HG03432 (cell line): ENCODE data around the gene CAPN10.

Source experiments
- ATAC-seq: cut with Tn5 transposase; IDR thresholded peaks from one replicate; pipeline ENCODE4 v1.9.1; 2021; ENCODE audit warnings: mild to moderate bottlenecking, moderate library complexity; ENCODE audit not compliant: unreplicated experiment

CAPN10 gene

GRCh38 chr2:240635998-240636547 is 49.5 kb downstream of the CAPN10 start:
- ATAC-seq: no peak

DNA sequence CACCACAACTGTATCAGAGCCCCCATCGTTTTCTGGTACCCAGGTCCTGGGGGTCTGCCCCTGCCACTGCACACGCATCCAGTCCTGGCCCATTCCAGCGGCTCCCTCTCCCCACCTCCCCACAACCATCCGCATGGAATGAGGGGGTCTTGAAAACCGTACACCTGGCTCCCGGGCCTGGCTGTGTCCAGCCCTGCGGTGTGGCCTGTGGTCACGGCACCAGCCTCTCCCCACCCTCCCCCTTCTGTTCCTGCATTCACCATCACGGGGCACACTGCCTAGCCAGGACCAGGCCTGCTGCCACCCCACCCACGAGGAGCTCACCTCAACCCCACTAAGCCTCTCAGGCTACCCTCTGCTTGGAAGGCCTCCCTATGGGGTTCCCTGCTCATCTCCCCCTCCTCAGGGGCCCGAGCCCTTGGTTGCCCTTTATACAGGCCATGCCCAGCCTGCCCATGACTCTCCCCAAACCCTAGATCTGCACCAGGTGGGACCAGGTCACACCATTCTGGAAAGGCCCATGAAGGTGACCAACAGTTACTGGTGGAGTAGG is 50.1 kb downstream of the CAPN10 start:
- ATAC-seq: no peak

DNA sequence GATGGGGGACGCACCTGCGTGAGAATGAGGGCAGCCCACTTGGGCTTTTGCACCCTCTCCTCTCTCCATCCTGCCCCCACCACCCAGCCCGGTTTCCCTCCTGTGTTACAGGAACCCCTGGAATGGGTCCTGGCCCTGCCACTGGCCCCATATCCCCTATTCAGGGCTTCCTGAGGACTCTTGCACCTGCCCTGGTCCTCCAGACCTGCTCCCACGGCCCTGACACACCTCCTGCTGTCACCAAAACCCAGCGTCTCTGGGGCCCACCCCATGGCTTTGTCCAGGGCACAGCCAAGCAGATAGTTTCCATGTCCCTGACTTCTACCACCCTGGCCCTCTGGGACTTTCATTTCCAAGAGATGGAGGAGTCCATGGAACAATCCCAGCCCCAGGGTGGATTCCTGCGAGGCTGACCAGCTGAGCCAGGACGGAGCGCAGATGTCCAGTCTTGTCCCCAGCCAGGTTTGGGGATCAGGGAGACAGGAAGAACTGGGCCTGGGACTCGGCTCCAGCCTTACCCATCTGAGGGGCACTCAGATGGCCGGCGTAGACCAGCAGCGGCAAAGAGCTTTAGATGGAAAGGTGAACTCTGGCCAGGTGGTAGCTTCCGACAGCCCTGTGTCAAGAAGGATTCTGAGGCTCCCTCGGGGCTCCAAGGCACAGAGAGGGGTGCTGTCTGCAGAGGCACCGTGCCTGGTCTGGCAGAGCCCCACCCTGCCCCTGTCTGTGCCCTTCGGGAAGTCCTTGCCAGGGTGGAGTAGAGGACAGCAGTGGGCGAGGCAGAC is 50.8 kb downstream of the CAPN10 start:
- ATAC-seq: no peak

DNA sequence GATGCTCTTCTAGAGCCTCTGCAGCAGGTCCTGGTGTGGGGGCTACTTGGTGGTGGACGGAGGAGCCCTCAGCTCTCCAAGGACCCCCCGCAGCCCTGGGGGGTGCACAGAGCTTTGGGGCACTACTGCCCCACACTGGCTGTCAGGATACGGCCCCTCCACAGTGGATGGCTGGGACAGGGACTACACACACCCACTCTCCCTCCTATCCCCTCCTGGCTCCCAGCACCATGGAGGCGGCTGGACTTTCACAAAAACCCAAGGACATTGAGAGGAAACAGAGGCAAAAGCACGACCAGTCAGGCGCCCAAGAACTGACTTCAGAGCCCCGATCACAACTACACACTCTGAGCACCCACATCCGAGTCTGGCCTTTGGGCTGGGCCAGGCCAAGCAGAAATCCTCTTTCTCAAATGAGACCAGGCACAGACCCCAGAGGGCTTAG is 51.4 kb downstream of the CAPN10 start:
- ATAC-seq: no peak

GRCh38 chr2:240638512-240639160 is 52.1 kb downstream of the CAPN10 start:
- ATAC-seq: no peak

- no peak for ATAC-seq
Measured at GRCh38 chr2:240639566-240639965, 53.0 kb downstream of the CAPN10 start.

DNA sequence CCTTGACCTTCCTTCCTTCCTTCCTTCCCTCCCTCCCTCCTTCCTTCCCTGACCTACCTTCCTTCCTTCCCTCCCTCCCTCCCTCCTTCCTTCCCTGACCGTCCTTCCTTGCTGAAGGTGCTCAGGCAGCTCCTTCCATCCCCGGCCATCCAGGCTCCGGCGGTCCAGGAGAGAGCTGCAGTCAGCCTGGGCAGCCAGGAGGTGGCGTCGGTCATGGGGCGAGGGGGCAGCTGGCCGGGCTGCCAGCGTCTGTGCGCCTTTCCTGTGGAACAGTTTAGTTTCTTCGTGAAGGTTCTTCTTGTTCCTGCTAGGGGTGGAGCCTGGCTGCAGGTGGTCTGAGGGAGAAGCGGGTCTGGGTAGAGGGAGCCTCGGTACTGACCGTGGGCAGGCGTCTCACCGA is 54.4 kb downstream of the CAPN10 start:
- no peak for ATAC-seq

DNA sequence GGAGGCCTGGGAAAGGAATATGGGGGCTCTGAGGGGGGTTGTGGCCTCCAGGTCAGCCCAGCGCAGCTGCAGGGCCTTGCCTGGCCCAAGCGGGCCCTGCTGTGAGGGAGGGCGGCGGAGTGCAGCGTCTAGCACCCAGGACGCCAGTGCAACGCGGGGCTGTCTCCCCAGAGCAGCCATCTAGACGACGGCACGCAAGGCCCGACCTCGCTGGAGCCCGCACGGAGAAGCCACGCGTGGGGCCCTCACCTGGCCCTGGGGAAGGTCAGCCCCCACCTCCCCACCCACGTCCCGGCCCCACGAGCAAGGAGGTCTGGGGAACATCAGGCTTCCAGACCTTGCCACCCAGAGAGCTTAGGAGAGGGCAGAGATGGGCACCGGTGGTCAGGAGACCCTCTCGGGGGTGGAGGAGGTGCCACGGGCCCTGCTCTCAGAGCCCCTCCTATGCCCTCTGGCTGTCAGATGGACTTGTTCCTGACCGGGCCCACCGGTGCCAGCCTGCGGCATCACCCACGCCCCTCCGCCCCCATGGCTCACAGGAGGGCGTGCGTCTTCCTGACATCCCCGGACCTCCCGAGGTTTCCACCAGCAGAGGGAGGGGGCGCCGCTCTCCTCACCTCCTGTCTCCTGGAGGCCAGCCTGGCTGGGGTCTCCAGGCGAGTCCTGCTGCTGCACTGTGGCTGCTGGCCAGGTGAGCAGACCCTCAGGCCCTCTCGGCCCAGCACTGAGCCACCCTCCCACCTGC is 55.7 kb downstream of the CAPN10 start:
- ATAC-seq: no peak

GRCh38 chr2:240642806-240643092 is 56.2 kb downstream of the CAPN10 start:
- no peak for ATAC-seq

DNA sequence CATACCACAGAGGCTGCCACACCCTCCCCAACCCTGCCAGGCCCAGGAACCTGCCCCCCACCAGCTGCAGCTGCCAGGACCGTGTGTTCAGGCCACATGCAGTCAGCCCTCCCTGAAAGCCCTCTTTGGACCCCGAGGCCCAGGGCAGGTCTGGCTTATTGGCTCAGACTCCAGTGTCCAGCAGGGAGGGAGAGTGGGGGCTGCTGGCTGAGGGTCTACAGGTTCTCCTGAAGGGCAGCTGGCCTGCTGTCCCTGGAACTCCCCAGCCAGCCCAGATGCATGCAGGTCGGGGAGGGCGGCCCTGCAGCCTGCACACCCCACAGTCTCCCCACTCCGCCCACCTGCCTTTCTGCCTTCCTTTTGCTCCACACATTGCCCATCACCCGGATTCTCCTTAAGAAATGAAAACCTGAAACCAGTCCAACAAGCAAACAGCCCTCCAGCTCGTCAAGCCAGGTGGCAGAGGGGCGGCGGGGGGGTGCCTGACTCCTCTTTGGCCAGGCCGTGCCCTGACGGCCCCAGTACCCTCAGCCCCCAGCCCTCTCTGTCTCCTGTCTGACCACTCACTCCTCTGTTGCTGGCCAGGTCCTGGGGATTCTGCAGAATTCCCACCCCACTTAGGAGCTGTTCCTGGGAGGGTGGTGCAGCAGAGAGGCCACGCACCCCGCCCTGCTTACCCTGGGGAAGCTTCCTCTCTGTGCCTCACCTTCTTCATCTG is 56.7 kb downstream of the CAPN10 start:
- no peak for ATAC-seq

GRCh38 chr2:240643811-240644150 is 57.2 kb downstream of the CAPN10 start:
- ATAC-seq: no peak

- ATAC-seq: no peak
Measured at GRCh38 chr2:240644171-240644651, 57.7 kb downstream of the CAPN10 start.

DNA sequence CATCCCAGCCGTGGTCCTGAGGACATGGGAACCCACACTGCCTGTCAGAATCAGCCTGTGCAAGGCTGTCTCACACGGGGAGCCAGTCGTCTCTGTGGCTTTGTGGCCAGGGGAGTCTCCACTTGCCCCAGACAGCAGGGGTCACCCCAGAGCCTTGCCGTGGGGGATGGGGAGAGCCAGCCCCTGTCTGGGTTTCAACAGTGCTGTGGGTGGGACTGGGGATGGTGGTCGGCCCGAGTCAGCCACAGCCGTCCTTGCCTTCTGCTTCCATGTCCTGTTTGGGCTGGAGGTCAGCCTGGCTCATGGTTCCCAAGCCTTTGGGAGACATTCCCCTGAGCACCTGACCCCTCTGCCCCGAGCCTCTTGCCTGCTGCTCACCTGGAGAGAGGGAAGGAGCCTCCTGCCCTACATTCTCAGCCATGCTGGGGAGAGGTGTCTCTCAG is 58.3 kb downstream of the CAPN10 start:
- ATAC-seq: no peak

GRCh38 chr2:240645346-240645745 is 58.8 kb downstream of the CAPN10 start:
- ATAC-seq: no peak

GRCh38 chr2:240645801-240646175 is 59.3 kb downstream of the CAPN10 start:
- no peak for ATAC-seq

DNA sequence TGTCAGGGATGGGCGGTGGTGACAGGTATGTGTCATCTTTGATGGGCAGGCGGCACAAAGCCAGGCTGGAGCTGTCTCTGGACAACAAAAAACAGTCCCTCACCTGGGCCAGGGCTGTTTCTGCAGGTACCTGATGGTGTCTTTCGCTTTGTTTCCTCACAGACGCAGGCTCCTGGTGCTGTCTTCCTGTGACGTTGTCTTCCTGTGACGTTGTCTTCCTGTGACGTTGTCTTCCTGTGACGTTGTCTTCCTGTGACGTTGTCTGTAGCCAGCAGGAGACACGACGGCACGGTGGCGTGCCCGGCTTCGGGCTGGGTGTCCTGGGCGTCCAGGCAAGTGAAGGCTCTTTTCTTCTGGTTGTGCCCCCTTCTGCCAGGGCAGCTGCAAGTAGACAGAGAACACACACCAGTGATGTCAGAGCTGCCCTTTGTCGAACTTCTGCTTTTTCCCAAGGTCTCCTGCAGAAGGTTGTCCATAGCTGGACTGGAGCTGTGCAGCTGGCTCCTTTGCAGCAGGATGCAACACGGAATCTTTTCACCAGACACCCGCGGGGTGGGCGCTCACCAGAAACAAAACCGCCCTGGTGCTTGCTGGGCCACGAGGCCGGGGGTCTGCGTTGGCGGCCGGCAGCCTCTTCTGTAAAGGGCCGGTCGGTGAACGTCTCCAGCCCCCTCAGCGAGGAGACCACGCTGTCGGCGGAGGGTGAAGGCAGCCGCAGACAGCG is 59.8 kb downstream of the CAPN10 start:
- no peak for ATAC-seq

- ATAC-seq: no peak
Measured at GRCh38 chr2:240646900-240647502, 60.5 kb downstream of the CAPN10 start.

- no peak for ATAC-seq
Measured at GRCh38 chr2:240647503-240648154, 61.1 kb downstream of the CAPN10 start.

- ATAC-seq: no peak
Measured at GRCh38 chr2:240648155-240648649, 61.7 kb downstream of the CAPN10 start.
